Epithelial cell of esophagus (primary cell): Measurements from ENCODE around the gene FARS2.
A peak's percentile ranks its signal among the peaks of the same experiment; 100 is the strongest.

ENCODE experiments used
- DNase-seq: peaks from one replicate; pipeline ENCODE4 v3.0.0; 2010; ENCODE audit warnings: low read depth
- H3K4me3 ChIP-seq: 2 replicates; pipeline ENCODE4 v1.5.1; 2011; ENCODE audit warnings: mild to moderate bottlenecking, low read length, control low read depth
- CTCF ChIP-seq: IDR thresholded peaks from 2 replicates; pipeline ENCODE4 v1.5.1; 2011; ENCODE audit warnings: low read depth, mild to moderate bottlenecking, low read length, control low read depth, inconsistent platforms; ENCODE audit not compliant: insufficient read depth; ENCODE audit errors: missing control alignments

FARS2 gene

GRCh38 chr6:5259428-5259827 lies 1.9 kb upstream of the FARS2 start:
- H3K4me3 ChIP-seq: peak overlapping the region; percentile 66
- TF ChIP-seq CTCF: no peak
- DNase-seq: peak; percentile 32

GRCh38 chr6:5260111-5260620 lies 1.1 kb upstream of the FARS2 start:
- peak; percentile 86 for DNase-seq
- no peak for TF ChIP-seq CTCF
- peak overlapping the region; percentile 66 for H3K4me3 ChIP-seq

- peak overlapping the region; percentile 66 for H3K4me3 ChIP-seq
- no peak for DNase-seq
- TF ChIP-seq CTCF: no peak
These were observed 314 bp downstream of the FARS2 start for GRCh38 chr6:5261545-5262109.

- H3K4me3 ChIP-seq: no peak overlapping the region
- no peak for DNase-seq
- no peak for TF ChIP-seq CTCF
These were observed 5.1 kb downstream of the FARS2 start for GRCh38 chr6:5266423-5266822.

GRCh38 chr6:5270093-5270680 lies 8.9 kb downstream of the FARS2 start:
- H3K4me3 ChIP-seq: no peak overlapping the region
- no peak for TF ChIP-seq CTCF
- DNase-seq: no peak

- no peak for TF ChIP-seq CTCF
- H3K4me3 ChIP-seq: no peak overlapping the region
- peak; percentile 96 for DNase-seq
These were observed 10.6 kb downstream of the FARS2 start for GRCh38 chr6:5271926-5272325.

- DNase-seq: no peak
- H3K4me3 ChIP-seq: no peak overlapping the region
- no peak for TF ChIP-seq CTCF
These were observed 12.9 kb downstream of the FARS2 start for GRCh38 chr6:5274231-5274630.
